Neural progenitor cell (in vitro differentiated cells): ENCODE results near the gene HOXA11. TPM values are rescaled to one million over a fixed set of nuclear protein-coding genes. Genes with fewer than 3 reads are reported as not detected.

Experiments used
- DNase-seq: peaks from one replicate; pipeline ENCODE4 v3.0.0-alpha.2; 2016; ENCODE audit warnings: low spot score
- H2AFZ ChIP-seq: fragments of 200-600 bp; sonication (generic); replicated peaks from 2 replicates; pipeline ENCODE4 v1.6.1; 2016; ENCODE audit warnings: antibody characterized with exemption
- H3F3A ChIP-seq: fragments of 200-600 bp; sonication (generic); 2 replicates; pipeline ENCODE4 v1.6.1; 2016; ENCODE audit warnings: antibody characterized with exemption, low read depth
- H3K27ac ChIP-seq: fragments of 200-600 bp; sonication (generic); 2 replicates; pipeline ENCODE4 v1.5.1; 2016; ENCODE audit warnings: mild to moderate bottlenecking
- H3K27me3 ChIP-seq: fragments of 200-600 bp; sonication (generic); 2 replicates; pipeline ENCODE4 v1.6.1; 2016; ENCODE audit warnings: mild to moderate bottlenecking, moderate library complexity
- H3K36me3 ChIP-seq: fragments of 200-600 bp; sonication (generic); 2 replicates; pipeline ENCODE4 v1.5.1; 2016
- H3K4me1 ChIP-seq: fragments of 200-600 bp; sonication (generic); 2 replicates; pipeline ENCODE4 v1.6.1; 2016; ENCODE audit warnings: mixed run types
- H3K4me2 ChIP-seq: fragments of 200-600 bp; sonication (generic); 2 replicates; pipeline ENCODE4 v1.6.1; 2016
- H3K4me3 ChIP-seq: fragments of 200-600 bp; sonication (generic); 2 replicates; pipeline ENCODE4 v1.5.1; 2016
- H3K79me2 ChIP-seq: fragments of 200-600 bp; sonication (generic); 2 replicates; pipeline ENCODE4 v1.6.1; 2016; ENCODE audit warnings: low read depth
- H3K9ac ChIP-seq: fragments of 200-600 bp; sonication (generic); 2 replicates; pipeline ENCODE4 v1.6.1; 2016
- H3K9me3 ChIP-seq: fragments of 200-600 bp; sonication (generic); 2 replicates; pipeline ENCODE4 v1.5.1; 2016; ENCODE audit warnings: low read depth
- H4K20me1 ChIP-seq: fragments of 200-600 bp; sonication (generic); 2 replicates; pipeline ENCODE4 v1.6.1; 2016; ENCODE audit warnings: low read depth
- H3K27ac Mint-ChIP-seq: 3 replicates; pipeline ENCODE4 v1.8.0; 2021; ENCODE audit warnings: mixed read lengths
- H3K27me3 Mint-ChIP-seq: 2 replicates; pipeline ENCODE4 v1.8.0; 2022; ENCODE audit warnings: low read depth, mild to moderate bottlenecking, inconsistent platforms, moderate library complexity, mixed read lengths; ENCODE audit not compliant: insufficient read depth
- H3K36me3 Mint-ChIP-seq: 3 replicates; pipeline ENCODE4 v1.8.0; 2021; ENCODE audit warnings: mixed read lengths
- H3K4me1 Mint-ChIP-seq: 3 replicates; pipeline ENCODE4 v1.8.0; 2021; ENCODE audit warnings: mixed read lengths
- H3K4me3 Mint-ChIP-seq: 3 replicates; pipeline ENCODE4 v1.8.0; 2021; ENCODE audit warnings: mild to moderate bottlenecking, moderate library complexity, mixed read lengths
- H3K9me3 Mint-ChIP-seq: 3 replicates; pipeline ENCODE4 v1.8.0; 2020; ENCODE audit warnings: mixed read lengths
- EZH2 ChIP-seq: fragments of 200-600 bp; sonication (generic); IDR thresholded peaks from 2 replicates; pipeline ENCODE4 v1.6.1; 2017; ENCODE audit warnings: antibody characterized with exemption, mild to moderate bottlenecking, moderate library complexity
- EZH2phosphoT487 ChIP-seq: fragments of 200-600 bp; sonication (generic); IDR thresholded peaks from 2 replicates; pipeline ENCODE4 v1.6.1; 2017; ENCODE audit warnings: antibody characterized with exemption
- total RNA-seq: library from RNA; depleted of rRNA; stranded (reverse); fragments of >200 nt; gene quantifications from 2 replicates; pipeline ENCODE4 v1.2.3, GENCODE V29; 2015; ENCODE audit warnings: low replicate concordance
- TF ChIP-seq, protein P1 (sequence below): fragments of 200-600 bp; sonication (generic); IDR thresholded peaks from 2 replicates; pipeline ENCODE4 v1.5.1; 2017; ENCODE audit warnings: antibody characterized with exemption, mild to moderate bottlenecking

The HOXA11 gene
- total RNA-seq, 1 donor from 2014 or later, result not detected

DNA sequence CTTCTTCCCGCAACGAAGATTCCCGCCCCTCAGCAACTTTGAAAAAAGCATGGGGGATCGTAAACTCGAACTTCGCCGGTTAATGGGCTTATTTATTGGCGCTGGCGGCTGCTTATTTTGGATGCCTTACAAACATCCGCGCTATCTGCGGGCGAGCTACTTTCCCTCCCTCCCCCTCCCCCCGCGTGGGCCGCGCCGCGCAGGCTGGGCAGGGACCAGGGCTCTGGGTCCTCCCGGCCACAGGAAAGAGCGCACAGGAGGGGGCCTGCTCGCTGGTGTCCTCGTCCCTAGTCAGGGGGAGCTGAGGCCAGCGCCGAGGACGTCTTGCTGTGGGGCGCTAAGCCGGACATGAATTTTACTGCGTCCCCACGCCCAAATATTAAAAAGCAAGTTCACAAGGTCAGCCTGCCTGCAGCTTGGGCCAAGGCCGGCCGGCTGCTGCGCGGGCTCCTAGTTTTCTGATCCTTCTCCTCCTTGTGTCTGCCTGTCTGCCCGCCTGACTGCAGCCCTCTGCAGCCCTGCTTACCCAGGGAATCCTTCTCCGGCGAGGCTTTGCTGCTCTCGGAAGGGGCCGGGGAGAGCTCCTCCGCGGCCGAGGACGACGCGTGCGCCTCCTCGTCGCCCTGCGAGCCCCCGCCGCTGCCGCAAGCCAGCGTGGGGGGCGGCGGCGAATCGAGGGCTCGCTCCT is 12.1 kb downstream of the HOXA11 start:
- no peaks in the 10 kb centered on the region for H3K79me2 ChIP-seq
- H3K9me3 Mint-ChIP-seq, result peaks cover 12% of the 10 kb centered on the region
- H3K4me3 ChIP-seq, result no peak overlapping the region

DNA sequence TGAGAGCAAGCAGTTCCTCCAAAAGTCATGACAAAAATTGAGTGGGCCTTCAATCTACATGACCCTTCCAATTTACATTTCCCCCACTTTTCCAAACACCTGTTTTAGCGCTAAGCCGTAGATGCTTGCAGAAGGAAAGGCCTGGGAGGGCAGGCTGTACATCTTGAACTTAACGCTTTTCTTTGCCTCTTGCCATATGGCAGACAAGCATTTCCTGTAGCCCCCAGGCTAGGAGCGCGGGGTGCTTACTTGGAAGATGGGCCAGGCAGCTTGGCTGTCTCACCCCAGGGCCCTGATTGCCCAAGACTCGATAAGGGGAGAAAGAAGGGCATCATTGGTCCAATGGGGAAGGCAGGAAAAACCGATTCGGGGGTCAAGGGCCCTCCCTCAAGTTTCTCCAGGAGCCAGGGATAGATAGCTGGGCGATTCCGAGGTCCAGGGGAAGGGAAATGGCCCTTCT is 12.7 kb downstream of the HOXA11 start:
- Mint-ChIP-seq H3K36me3 (no peaks in the 10 kb centered on the region), H3K4me1 (peaks cover 2% of the 10 kb centered on the region), H3K27me3 (peaks cover 80% of the 10 kb centered on the region), H3K27ac (no peak overlapping the region), H3K4me3 (peak overlapping the region; percentile 48), H3K9me3 (peaks cover 9% of the 10 kb centered on the region)
- no peaks in the 10 kb centered on the region for H3K79me2 ChIP-seq
- TF ChIP-seq, protein P1, sequence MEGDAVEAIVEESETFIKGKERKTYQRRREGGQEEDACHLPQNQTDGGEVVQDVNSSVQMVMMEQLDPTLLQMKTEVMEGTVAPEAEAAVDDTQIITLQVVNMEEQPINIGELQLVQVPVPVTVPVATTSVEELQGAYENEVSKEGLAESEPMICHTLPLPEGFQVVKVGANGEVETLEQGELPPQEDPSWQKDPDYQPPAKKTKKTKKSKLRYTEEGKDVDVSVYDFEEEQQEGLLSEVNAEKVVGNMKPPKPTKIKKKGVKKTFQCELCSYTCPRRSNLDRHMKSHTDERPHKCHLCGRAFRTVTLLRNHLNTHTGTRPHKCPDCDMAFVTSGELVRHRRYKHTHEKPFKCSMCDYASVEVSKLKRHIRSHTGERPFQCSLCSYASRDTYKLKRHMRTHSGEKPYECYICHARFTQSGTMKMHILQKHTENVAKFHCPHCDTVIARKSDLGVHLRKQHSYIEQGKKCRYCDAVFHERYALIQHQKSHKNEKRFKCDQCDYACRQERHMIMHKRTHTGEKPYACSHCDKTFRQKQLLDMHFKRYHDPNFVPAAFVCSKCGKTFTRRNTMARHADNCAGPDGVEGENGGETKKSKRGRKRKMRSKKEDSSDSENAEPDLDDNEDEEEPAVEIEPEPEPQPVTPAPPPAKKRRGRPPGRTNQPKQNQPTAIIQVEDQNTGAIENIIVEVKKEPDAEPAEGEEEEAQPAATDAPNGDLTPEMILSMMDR, result no peak
- TF ChIP-seq EZH2phosphoT487 (no peak), EZH2 (no peak)
- no peaks in the 10 kb centered on the region for H3F3A ChIP-seq
- no peak overlapping the region for H3K9ac ChIP-seq
- H3K36me3 ChIP-seq, result no peaks in the 10 kb centered on the region
- no peak overlapping the region for H3K4me2 ChIP-seq
- H3K27me3 ChIP-seq, result peaks cover 100% of the 10 kb centered on the region
- no peaks in the 10 kb centered on the region for H3K9me3 ChIP-seq
- H2AFZ ChIP-seq, result no peak overlapping the region
- no peak overlapping the region for H3K27ac ChIP-seq
- no peak overlapping the region for H3K4me3 ChIP-seq
- H4K20me1 ChIP-seq, result peaks cover 98% of the 10 kb centered on the region
- no peaks in the 10 kb centered on the region for H3K4me1 ChIP-seq
- no peak for DNase-seq

More for the DNA sequence above, 12.1 kb downstream of the HOXA11 start:
- DNase-seq, result peak; percentile 60
- Mint-ChIP-seq H3K27ac (no peak overlapping the region), H3K4me1 (peaks cover 2% of the 10 kb centered on the region), H3K27me3 (peaks cover 80% of the 10 kb centered on the region), H3K4me3 (no peak overlapping the region), H3K36me3 (no peaks in the 10 kb centered on the region)
- peaks cover 100% of the 10 kb centered on the region for H3K27me3 ChIP-seq
- no peaks in the 10 kb centered on the region for H3K4me1 ChIP-seq
- peak overlapping the region; percentile 42 for H3K4me2 ChIP-seq
- no peak overlapping the region for H2AFZ ChIP-seq
- H3K9me3 ChIP-seq, result no peaks in the 10 kb centered on the region
- peaks cover 98% of the 10 kb centered on the region for H4K20me1 ChIP-seq
- TF ChIP-seq EZH2phosphoT487 (no peak), EZH2 (no peak)
- TF ChIP-seq, protein P1, result no peak
- H3K36me3 ChIP-seq, result no peaks in the 10 kb centered on the region
- H3K9ac ChIP-seq, result no peak overlapping the region
- H3F3A ChIP-seq, result no peaks in the 10 kb centered on the region
- no peak overlapping the region for H3K27ac ChIP-seq

DNA sequence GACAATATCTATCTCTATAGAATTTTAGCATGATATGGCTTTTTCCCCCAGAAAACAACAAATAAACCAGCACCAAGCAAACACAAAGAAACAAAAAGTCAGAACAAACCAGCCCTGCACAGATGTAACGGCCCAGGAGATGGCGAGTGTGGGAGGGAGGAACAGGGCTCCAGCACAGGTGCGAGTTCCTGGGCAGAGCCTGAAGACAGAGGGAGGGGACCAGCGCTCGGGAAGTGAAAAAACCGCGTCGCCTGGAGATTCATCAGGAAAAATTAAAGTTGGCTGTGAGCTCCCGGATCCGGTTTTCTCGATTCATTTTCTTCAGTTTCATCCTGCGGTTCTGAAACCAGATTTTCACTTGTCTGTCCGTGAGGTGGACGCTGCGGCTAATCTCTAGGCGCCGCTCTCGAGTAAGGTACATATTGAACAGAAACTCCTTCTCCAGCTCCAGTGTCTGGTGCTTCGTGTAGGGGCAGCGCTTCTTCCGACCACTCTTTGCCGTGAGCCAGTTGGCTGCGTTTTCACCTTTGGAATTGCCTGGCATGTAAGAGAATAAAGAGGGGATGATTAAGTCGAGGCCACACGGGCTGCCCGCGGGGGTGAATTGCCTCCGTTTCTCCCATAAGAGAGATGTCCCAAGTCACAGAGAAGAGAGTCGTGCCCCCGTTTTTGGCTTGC is 13.3 kb downstream of the HOXA11 start:
- no peaks in the 10 kb centered on the region for H3K4me1 ChIP-seq
- Mint-ChIP-seq H3K27ac (no peak overlapping the region), H3K27me3 (peaks cover 80% of the 10 kb centered on the region), H3K9me3 (peaks cover 9% of the 10 kb centered on the region), H3K4me3 (peak overlapping the region; percentile 72), H3K36me3 (no peaks in the 10 kb centered on the region), H3K4me1 (peaks cover 2% of the 10 kb centered on the region)
- no peak overlapping the region for H2AFZ ChIP-seq
- DNase-seq, result peak; percentile 50
- H3K36me3 ChIP-seq, result no peaks in the 10 kb centered on the region
- no peaks in the 10 kb centered on the region for H3F3A ChIP-seq
- TF ChIP-seq EZH2phosphoT487, result peak; percentile 50
- TF ChIP-seq EZH2, result peak; percentile 9
- TF ChIP-seq, protein P1, result no peak
- peaks cover 98% of the 10 kb centered on the region for H4K20me1 ChIP-seq
- no peak overlapping the region for H3K9ac ChIP-seq
- no peak overlapping the region for H3K27ac ChIP-seq
- no peaks in the 10 kb centered on the region for H3K9me3 ChIP-seq
- H3K4me2 ChIP-seq, result no peak overlapping the region
- no peak overlapping the region for H3K4me3 ChIP-seq
- no peaks in the 10 kb centered on the region for H3K79me2 ChIP-seq
- peaks cover 100% of the 10 kb centered on the region for H3K27me3 ChIP-seq
